Bronchus fibroblast of lung (primary cell): ENCODE results near the gene NHLRC2. TPM values are rescaled to one million over a fixed set of nuclear protein-coding genes. Genes with fewer than 3 reads are reported as not detected.

Experiments
- total RNA-seq: library from RNA; depleted of rRNA; stranded (reverse); fragments of >200 nt; gene quantifications from 2 replicates; pipeline ENCODE4 v1.2.3, GENCODE V29; 2015

NHLRC2 gene
- total RNA-seq = 18.0 and 20.8 TPM in 2 replicates

GRCh38 chr10:113854013-113854760, at the start of gene NHLRC2, which contains the start of gene DCLRE1A:
Gene NHLRC2, plus strand, starts transcription at chr10:113854661. Its CDS starts 212 bp downstream, at chr10:113854873.
Gene DCLRE1A, minus strand, starts transcription at chr10:113854082. Its CDS starts 900 bp downstream, at chr10:113853182.

Other genes with a start within 250 kb of the NHLRC2 start
- gene NRAP, start 190.6 kb upstream of the NHLRC2 start, total RNA-seq = not detected in 2 replicates
- 16.9 and 18.8 TPM in 2 replicates for gene CASP7, start 174.7 kb upstream of the NHLRC2 start, total RNA-seq
- gene PLEKHS1, start 103.0 kb upstream of the NHLRC2 start, total RNA-seq = not detected in 2 replicates
- gene DCLRE1A, start 579 bp upstream of the NHLRC2 start, total RNA-seq = 5.5 and 7.2 TPM in 2 replicates
- gene ADRB1, start 189.2 kb downstream of the NHLRC2 start, total RNA-seq = under 0.01 and 0.17 TPM in 2 replicates